Uterus (tissue), 4 donors: ENCODE measurements around the gene RDM1. TPM values are rescaled to one million over a fixed set of nuclear protein-coding genes. Genes with fewer than 3 reads are reported as not detected.

Experiments
- DNase-seq, 2 donors: peaks; one replicate each; pipeline ENCODE4 v3.0.0-alpha.2; 2019 to 2020
- H3K27ac ChIP-seq, 2 donors: fragments of 200-600 bp; sonication (generic); 1 replicate in 1 of 2; 2 replicates in 1 of 2; pipeline ENCODE4 v1.5.1; 2016 to 2018
- H3K27me3 ChIP-seq, 2 donors: fragments of 200-600 bp; sonication (generic); one replicate each; pipeline ENCODE4 v1.5.1; 2018 to 2019; ENCODE audit warnings: control low read depth in 1 of 2
- H3K36me3 ChIP-seq, 2 donors: fragments of 200-600 bp; sonication (generic); one replicate each; pipeline ENCODE4 v1.5.1; 2019; ENCODE audit warnings: control low read depth in 1 of 2
- H3K4me1 ChIP-seq, 2 donors: fragments of 200-600 bp; sonication (generic); one replicate each; pipeline ENCODE4 v1.5.1; 2018 to 2019; ENCODE audit warnings: control low read depth in 1 of 2
- H3K4me3 ChIP-seq, 2 donors: fragments of 200-600 bp; sonication (generic); 1 replicate in 1 of 2; 2 replicates in 1 of 2; pipeline ENCODE4 v1.5.1; 2018 to 2019; ENCODE audit warnings: mild to moderate bottlenecking in 1 of 2
- H3K9me3 ChIP-seq, 2 donors: fragments of 200-600 bp; sonication (generic); one replicate each; pipeline ENCODE4 v1.5.1; 2019; ENCODE audit warnings: control low read depth in 1 of 2
- CTCF ChIP-seq, 4 experiments: fragments of 200-600 bp in 2 of 4; fragments of 450-650 bp in 2 of 4; sonication (generic) in 2 of 4; IDR thresholded peaks; one replicate each; pipeline ENCODE4 v1.5.1; 2016 to 2019; ENCODE audit warnings: antibody characterized with exemption in 4 of 4, mild to moderate bottlenecking in 2 of 4, moderate library complexity in 1 of 4
- POLR2A ChIP-seq, 2 donors: fragments of 450-650 bp; IDR thresholded peaks; one replicate each; pipeline ENCODE4 v1.6.1; 2016; ENCODE audit warnings: antibody characterized with exemption in 2 of 2, mild to moderate bottlenecking in 1 of 2, moderate library complexity in 1 of 2
- intact Hi-C: fragments of 100-400 bp; cut with DNase I; formaldehyde crosslinking; loops from one replicate; pipeline ENCODE4 v1.15.1; 2023; ENCODE audit warnings: low total_unique reads
- total RNA-seq, 4 donors: library from RNA; depleted of rRNA in 3 of 4; stranded (reverse); fragments of >200 nt in 3 of 4; gene quantifications; one replicate each; pipeline versions ENCODE4 v1.1.0 to v1.2.4, GENCODE V29; 2014 to 2023
- donor health status: DM: yes; HTN: yes; CAD: no.

Gene RDM1
- 1 to 10 TPM in 1 of 4 donors, not detected in 3; 3.5 TPM for total RNA-seq

GRCh38 chr17:35930211-35931065 lies at the start of gene RDM1:
RDM1 (minus strand) TSS chr17:35930773; CDS start chr17:35930727, 46 bp downstream.
- Histone ChIP-seq H3K4me3 (peak within 1 kb of the TSS; percentile 14 to 27), H3K36me3 (no peaks in the 10 kb centered on the region), H3K27ac (no peak within 1 kb of the TSS), H3K9me3 (no peaks in the 10 kb centered on the region), H3K27me3 (no peaks in the 10 kb centered on the region), H3K4me1 (peaks cover 0 to 6% of the 10 kb centered on the region in 2 donors)
- intact Hi-C loops, result no loop called here
- TF ChIP-seq POLR2A (IDR thresholded peaks at IDR 0.05) (no peak), CTCF (IDR thresholded peaks at IDR 0.05) (no peak)
- peak in 1 of 2 donors; percentile 40 for DNase-seq

- no peak overlapping the region for H3K27ac ChIP-seq
- TF ChIP-seq CTCF (IDR thresholded peaks at IDR 0.05) (no peak), POLR2A (IDR thresholded peaks at IDR 0.05) (no peak)
- H3K36me3 ChIP-seq, result no peaks in the 10 kb centered on the region
- DNase-seq, result no peak
- intact Hi-C loops, result no loop called here
- H3K27me3 ChIP-seq, result no peaks in the 10 kb centered on the region
- H3K4me1 ChIP-seq, result no peaks in the 10 kb centered on the region
- no peaks in the 10 kb centered on the region for H3K9me3 ChIP-seq
- no peak overlapping the region for H3K4me3 ChIP-seq
Observed at GRCh38 chr17:35978346-35978745, 47.8 kb upstream of the RDM1 start.

GRCh38 chr17:35977509-35977908 lies 46.9 kb upstream of the RDM1 start:
- Histone ChIP-seq H3K36me3 (no peaks in the 10 kb centered on the region), H3K27ac (no peak overlapping the region), H3K4me1 (no peaks in the 10 kb centered on the region), H3K9me3 (no peaks in the 10 kb centered on the region), H3K4me3 (no peak overlapping the region), H3K27me3 (no peaks in the 10 kb centered on the region)
- TF ChIP-seq POLR2A (IDR thresholded peaks at IDR 0.05) (no peak), CTCF (IDR thresholded peaks at IDR 0.05) (no peak)
- intact Hi-C loops, result no loop called here
- no peak for DNase-seq

- H3K36me3 ChIP-seq, result no peaks in the 10 kb centered on the region
- no peak for DNase-seq
- H3K9me3 ChIP-seq, result no peaks in the 10 kb centered on the region
- no peaks in the 10 kb centered on the region for H3K27me3 ChIP-seq
- H3K4me1 ChIP-seq, result no peaks in the 10 kb centered on the region
- intact Hi-C loops, result no loop called here
- no peak overlapping the region for H3K4me3 ChIP-seq
- TF ChIP-seq POLR2A (IDR thresholded peaks at IDR 0.05) (no peak), CTCF (IDR thresholded peaks at IDR 0.05) (no peak)
- peak overlapping the region in 1 of 2 donors; percentile 21 for H3K27ac ChIP-seq
Observed at GRCh38 chr17:35973333-35974260, 43.0 kb upstream of the RDM1 start.
